Renal cortical epithelial cell (primary cell): ENCODE results near the gene MISP3. TPM values are rescaled to one million over a fixed set of nuclear protein-coding genes. Genes with fewer than 3 reads are reported as not detected.

Experiments used
- DNase-seq: peaks from one replicate; pipeline ENCODE4 v3.0.0-alpha.2; 2011; ENCODE audit warnings: low read depth
- total RNA-seq: library from RNA; depleted of rRNA; stranded (reverse); fragments of >200 nt; gene quantifications from 2 replicates; pipeline ENCODE4 v1.2.3, GENCODE V29; 2014

Gene MISP3
- total RNA-seq, 1 donor from 2014 or later, result 1.3 TPM

DNA sequence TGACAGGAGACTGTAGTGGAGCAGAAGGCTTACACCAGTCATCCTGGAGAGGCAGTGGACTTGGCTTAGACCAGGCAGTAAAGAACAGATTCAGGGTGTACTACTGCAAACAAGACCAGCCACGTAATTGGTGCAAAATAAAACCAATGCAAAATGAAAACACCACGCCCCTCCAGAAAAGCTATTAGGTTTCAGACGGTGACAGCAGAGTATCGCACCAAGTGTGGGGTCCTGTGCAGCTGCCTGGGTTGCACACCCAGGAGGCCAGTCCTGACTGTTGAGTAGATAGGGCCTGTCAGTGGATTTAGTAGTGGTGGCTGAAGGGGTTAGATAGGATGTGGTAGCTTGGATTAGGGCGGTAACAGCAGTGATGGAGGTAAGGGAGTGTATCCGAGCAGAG lies 50.3 kb downstream of the MISP3 start:
- DNase-seq, result no peak

Other genes starting within 250 kb of the MISP3 start
- not detected in 2 replicates for gene NANOS3, start 195.7 kb upstream of the MISP3 start, total RNA-seq
- 0.25 and 0.35 TPM in 2 replicates for gene BRME1, start 166.7 kb upstream of the MISP3 start, total RNA-seq
- 4.9 and 18.1 TPM in 2 replicates for gene CC2D1A, start 166.6 kb upstream of the MISP3 start, total RNA-seq
- gene PODNL1, start 134.4 kb upstream of the MISP3 start, total RNA-seq, result 0.17 and 0.89 TPM in 2 replicates
- 10.9 and 15.0 TPM in 2 replicates for gene DCAF15, start 120.3 kb upstream of the MISP3 start, total RNA-seq
- gene RFX1, start 66.5 kb upstream of the MISP3 start, total RNA-seq, result 1.6 and 11.6 TPM in 2 replicates
- gene RLN3, start 44.6 kb upstream of the MISP3 start, total RNA-seq, result not detected in 2 replicates
- gene IL27RA, start 41.0 kb upstream of the MISP3 start, total RNA-seq, result 4.7 and 14.1 TPM in 2 replicates
- 0.35 and 0.70 TPM in 2 replicates for gene PALM3, start 10.7 kb upstream of the MISP3 start, total RNA-seq
- not detected in 2 replicates for gene C19orf67, start 13.0 kb downstream of the MISP3 start, total RNA-seq
- gene SAMD1, start 18.0 kb downstream of the MISP3 start, total RNA-seq, result 13.2 and 35.0 TPM in 2 replicates
- gene PRKACA, start 45.0 kb downstream of the MISP3 start, total RNA-seq, result 19.1 and 62.4 TPM in 2 replicates
- gene ASF1B, start 63.8 kb downstream of the MISP3 start, total RNA-seq, result 1.1 and 13.7 TPM in 2 replicates
- gene ADGRL1, start 133.4 kb downstream of the MISP3 start, total RNA-seq, result 0.87 and 14.8 TPM in 2 replicates